Measurements from ENCODE around the gene LIN7B. TPM values are rescaled to one million over a fixed set of nuclear protein-coding genes. Genes with fewer than 3 reads are reported as not detected.
"Not testable (repeated sequence)": the region's sequence is repeated elsewhere in the genome, so short reads cannot be mapped to it uniquely, and the experiment has no call there.

LIN7B gene
- polyA plus RNA-seq, 1 of the 3 experiments (the other 2 are of a cell fraction): 20.8 TPM

DNA sequence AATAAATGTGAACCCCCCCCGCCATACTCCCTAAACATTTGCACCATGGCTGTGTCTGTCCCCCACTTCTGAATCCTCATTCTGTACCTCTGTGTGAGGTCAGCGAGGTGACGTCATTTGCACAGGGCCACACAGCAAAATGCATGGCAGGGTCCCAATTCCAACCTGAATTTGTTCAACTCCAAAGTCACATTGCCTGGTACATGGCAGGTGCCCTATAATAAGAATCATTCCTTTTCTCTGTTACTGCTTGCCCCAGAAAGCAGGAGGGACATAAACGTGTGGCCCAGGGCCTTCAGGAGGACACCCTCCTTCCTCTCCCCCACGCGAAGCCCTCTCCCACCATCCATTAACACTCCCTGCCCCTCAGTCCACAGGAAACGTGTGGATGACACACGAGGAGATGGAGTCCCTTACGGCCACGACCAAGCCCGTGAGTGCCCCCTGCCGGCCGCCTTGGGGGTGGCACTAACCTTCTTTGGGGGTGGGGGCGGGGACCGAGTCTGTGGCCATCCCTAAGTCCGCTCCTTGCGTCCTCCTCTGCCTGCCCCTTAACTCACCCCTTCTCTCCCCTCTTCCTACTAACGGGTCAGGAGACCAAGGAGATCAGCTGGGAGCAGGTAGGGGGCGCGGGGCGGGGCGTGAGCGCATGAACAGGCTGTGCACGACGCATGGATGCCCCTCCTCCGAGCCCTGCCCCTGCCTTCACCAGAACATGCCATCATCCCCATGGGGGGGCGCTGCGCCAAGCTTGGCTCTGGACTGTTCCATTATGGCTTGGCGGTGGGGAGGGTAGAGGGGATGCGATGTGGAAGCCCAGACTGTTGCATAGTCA is 31.6 kb downstream of the LIN7B start:
- peak; percentile 84 for DNase-seq
- ChIA-PET CTCF (interaction anchor here (0.6 to 11.1 kb wide), 24 partner anchors 9 to 273 kb away, joined by 3 to 87 read pairs (median 4); partner anchors contain the start of genes HRC, LIN7B, PPFIA3 and TRPM4), POLR2A (interaction anchor here (0.7 kb wide), 1 partner anchor 32 kb away, joined by 3 read pairs; the partner anchor contains the start of gene LIN7B)
- Histone ChIP-seq H3K36me3 (replicated peaks in 1 of 2; ENCODE audit: control insufficient read depth in 1 of 2, insufficient read depth in 2 of 2, low read length in 1 of 2) (no peaks in the 10 kb centered on the region), H3K4me3 (ENCODE audit: low read depth in 2 of 2, low read length in 1 of 2) (peak overlapping the region; percentile 14 to 54; a peak in 2 of 4 replicates), H2AFZ (ENCODE audit: low read depth) (no peak overlapping the region), H3K4me2 (peak overlapping the region; percentile 49; the same call in 1 of the 2 replicates), H3K79me2 (ENCODE audit: insufficient read depth) (no peaks in the 10 kb centered on the region), H4K20me1 (ENCODE audit: insufficient read depth) (no peaks in the 10 kb centered on the region), H3K4me1 (ENCODE audit: control insufficient read depth in 1 of 2, insufficient read depth in 2 of 2, low read depth in 1 of 2, low read length in 1 of 2) (peaks cover 3 to 23% of the 10 kb centered on the region in 2 experiments; a peak in 2 of 4 replicates), H3K9ac (no peak overlapping the region), H3K27ac (ENCODE audit: low read depth in 2 of 2, low read length in 1 of 2) (no peak overlapping the region), H3K9me3 (no peaks in the 10 kb centered on the region), H3K27me3 (ENCODE audit: insufficient read depth) (no peaks in the 10 kb centered on the region), H3K9me2 (no peaks in the 10 kb centered on the region), H3F3A (replicated peaks; ENCODE audit: insufficient read depth) (peaks cover 12% of the 10 kb centered on the region)
- WGBS (ENCODE audit: low lambda C conversion rate): 21% methylated on average over 22 of the region's 30 CpGs
- TF ChIP-seq RAD21 (IDR thresholded peaks at IDR 0.05; ENCODE audit: low read length): peak; percentile 69
- TF ChIP-seq, protein P1, sequence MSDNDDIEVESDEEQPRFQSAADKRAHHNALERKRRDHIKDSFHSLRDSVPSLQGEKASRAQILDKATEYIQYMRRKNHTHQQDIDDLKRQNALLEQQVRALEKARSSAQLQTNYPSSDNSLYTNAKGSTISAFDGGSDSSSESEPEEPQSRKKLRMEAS (IDR thresholded peaks at IDR 0.05; ENCODE audit: low read depth): peak; percentile 70
- TF ChIP-seq, protein P2, sequence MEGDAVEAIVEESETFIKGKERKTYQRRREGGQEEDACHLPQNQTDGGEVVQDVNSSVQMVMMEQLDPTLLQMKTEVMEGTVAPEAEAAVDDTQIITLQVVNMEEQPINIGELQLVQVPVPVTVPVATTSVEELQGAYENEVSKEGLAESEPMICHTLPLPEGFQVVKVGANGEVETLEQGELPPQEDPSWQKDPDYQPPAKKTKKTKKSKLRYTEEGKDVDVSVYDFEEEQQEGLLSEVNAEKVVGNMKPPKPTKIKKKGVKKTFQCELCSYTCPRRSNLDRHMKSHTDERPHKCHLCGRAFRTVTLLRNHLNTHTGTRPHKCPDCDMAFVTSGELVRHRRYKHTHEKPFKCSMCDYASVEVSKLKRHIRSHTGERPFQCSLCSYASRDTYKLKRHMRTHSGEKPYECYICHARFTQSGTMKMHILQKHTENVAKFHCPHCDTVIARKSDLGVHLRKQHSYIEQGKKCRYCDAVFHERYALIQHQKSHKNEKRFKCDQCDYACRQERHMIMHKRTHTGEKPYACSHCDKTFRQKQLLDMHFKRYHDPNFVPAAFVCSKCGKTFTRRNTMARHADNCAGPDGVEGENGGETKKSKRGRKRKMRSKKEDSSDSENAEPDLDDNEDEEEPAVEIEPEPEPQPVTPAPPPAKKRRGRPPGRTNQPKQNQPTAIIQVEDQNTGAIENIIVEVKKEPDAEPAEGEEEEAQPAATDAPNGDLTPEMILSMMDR (IDR thresholded peaks at IDR 0.05): peak; percentile 85
- TF ChIP-seq CHD2 (IDR thresholded peaks at IDR 0.05; ENCODE audit: low read length, partially characterized antibody): peak; percentile 80
- peak; percentile 71 for TF ChIP-seq SMC3 (IDR thresholded peaks at IDR 0.05; ENCODE audit: low read depth, low read length)
- TF ChIP-seq SIN3A (IDR thresholded peaks at IDR 0.05; ENCODE audit: borderline replicate concordance, low read depth, low read length): no peak
- peak; percentile 78 for TF ChIP-seq MXI1 (IDR thresholded peaks at IDR 0.05; ENCODE audit: low read depth, low read length)
- TF ChIP-seq POLR2AphosphoS5 (IDR thresholded peaks at IDR 0.05; ENCODE audit: low read depth, low read length): no peak
- no peak for TF ChIP-seq FOXJ3 (CRISPR knock-in tag; IDR thresholded peaks at IDR 0.05)

GRCh38 chr19:49146408-49146770 is 32.2 kb downstream of the LIN7B start:
- not testable (repeated sequence) for H3K9me3 ChIP-seq; H3K4me2 ChIP-seq; H3K9me2 ChIP-seq; H3K27ac ChIP-seq (ENCODE audit: low read depth in 2 of 2, low read length in 1 of 2); H2AFZ ChIP-seq (ENCODE audit: low read depth); H4K20me1 ChIP-seq (ENCODE audit: insufficient read depth); H3K79me2 ChIP-seq (ENCODE audit: insufficient read depth); DNase-seq; H3K9ac ChIP-seq; H3K27me3 ChIP-seq (ENCODE audit: insufficient read depth); H3K4me3 ChIP-seq (ENCODE audit: low read depth in 2 of 2, low read length in 1 of 2); H3K36me3 ChIP-seq (replicated peaks in 1 of 2; ENCODE audit: control insufficient read depth in 1 of 2, insufficient read depth in 2 of 2, low read length in 1 of 2)
- ChIA-PET POLR2A (interaction anchor here (0.7 kb wide), 1 partner anchor 33 kb away, joined by 3 read pairs; the partner anchor contains the start of gene LIN7B), CTCF (interaction anchor here (0.6 to 11.1 kb wide), 22 partner anchors 9 to 509 kb away, joined by 3 to 87 read pairs (median 4); partner anchors contain the start of genes HRC, LIN7B, PPFIA3 and TRPM4)
- peaks cover 3 to 28% of the 10 kb centered on the region in 2 experiments; a peak in 2 of 4 replicates for H3K4me1 ChIP-seq (ENCODE audit: control insufficient read depth in 1 of 2, insufficient read depth in 2 of 2, low read depth in 1 of 2, low read length in 1 of 2)
- WGBS (ENCODE audit: low lambda C conversion rate): 54% methylated on average over 7 of the region's 7 CpGs
- H3F3A ChIP-seq (replicated peaks; ENCODE audit: insufficient read depth): peaks cover 16% of the 10 kb centered on the region
